Cortex of kidney (tissue), 1 donor: ENCODE results near the gene CATSPER1.
"Not testable (repeated sequence)": the region's sequence is repeated elsewhere in the genome, so short reads cannot be mapped to it uniquely, and the experiment has no call there.

ENCODE experiments used
- DNase-seq: peaks from one replicate; lab custom pipeline; 2025; lab: John Stamatoyannopoulos, UW

CATSPER1 gene

GRCh38 chr11:66051766-66052663, 25.7 kb upstream of the CATSPER1 start, which contains the start of gene SF3B2:
SF3B2 (plus strand) TSS chr11:66052364; CDS start chr11:66052385, 21 bp downstream.
- DNase-seq = peak; percentile 86

GRCh38 chr11:66051371-66051765, 25.1 kb upstream of the CATSPER1 start:
- no peak for DNase-seq

- no peak for DNase-seq
Measured at GRCh38 chr11:66050581-66051231, 24.4 kb upstream of the CATSPER1 start.

DNA sequence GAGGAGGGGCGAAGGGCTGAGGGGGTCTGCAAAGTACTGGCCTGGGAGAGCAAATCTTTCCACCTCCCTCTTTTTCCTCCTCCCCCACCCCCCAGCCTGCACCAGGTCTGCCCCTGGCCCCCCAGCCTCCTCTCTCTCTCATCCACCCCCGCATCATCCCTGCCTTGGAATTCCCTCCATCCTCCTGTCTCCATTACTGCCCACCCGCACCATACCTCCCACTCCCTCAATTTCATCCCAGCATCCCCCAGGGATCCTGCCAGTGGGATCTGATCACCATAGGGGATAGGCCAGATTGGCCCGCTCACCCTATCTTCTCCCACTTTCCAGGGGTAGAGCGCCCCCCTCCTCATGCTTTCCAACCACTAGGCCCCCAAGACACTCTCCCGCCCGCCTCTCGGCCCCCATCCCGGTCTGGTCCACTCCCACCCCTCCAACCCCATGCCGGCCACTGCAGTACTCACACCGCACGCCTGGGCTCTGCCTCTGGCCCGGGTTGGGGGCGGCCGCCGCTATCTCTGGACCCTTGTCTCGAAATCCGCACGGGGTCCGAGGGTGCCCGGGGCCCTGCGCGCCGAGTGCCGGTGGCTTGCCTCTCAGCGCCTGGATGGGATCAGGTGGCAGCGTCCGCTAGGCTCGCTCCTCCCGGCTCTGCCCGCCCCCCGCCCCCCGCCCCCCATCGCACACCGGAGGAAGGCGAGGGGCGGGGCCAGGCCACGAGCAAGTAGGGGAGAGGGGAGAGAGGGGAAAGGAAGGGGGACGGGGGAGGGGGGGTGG, 22.5 kb upstream of the CATSPER1 start, which contains the start of gene GAL3ST3:
TSS of gene GAL3ST3 (minus strand) at position 615 of the 777 bp plus-strand sequence. CDS start 3,746 bp downstream, outside the sequence.
- no peak for DNase-seq

- no peak for DNase-seq
Measured at GRCh38 chr11:66047541-66048365, 21.5 kb upstream of the CATSPER1 start.

- no peak for DNase-seq
Measured at GRCh38 chr11:66046901-66047300, 20.6 kb upstream of the CATSPER1 start.

DNA sequence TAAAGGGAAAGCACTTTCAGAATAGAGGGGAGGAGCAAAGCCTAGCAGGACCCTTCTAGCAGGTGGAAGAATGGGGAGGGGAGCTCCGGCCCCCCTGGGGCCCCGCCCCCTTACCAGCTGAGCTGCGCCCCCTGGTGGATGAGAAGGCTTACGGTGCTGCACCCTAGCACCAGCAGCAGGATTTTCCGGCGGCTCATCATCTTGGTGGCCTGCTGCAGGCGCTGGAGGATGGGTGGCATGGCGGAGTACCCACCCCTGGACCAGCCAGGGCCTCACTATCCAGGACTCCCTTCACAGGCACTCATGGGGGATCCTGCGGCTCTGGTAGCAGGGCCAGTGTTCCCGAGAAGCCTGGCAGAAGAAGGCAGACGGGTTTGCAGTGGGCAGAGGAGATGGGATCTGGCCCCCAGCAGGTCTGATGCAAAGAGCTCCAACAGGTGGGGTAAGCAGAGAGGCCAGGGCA, 18.9 kb upstream of the CATSPER1 start:
- no peak for DNase-seq

DNA sequence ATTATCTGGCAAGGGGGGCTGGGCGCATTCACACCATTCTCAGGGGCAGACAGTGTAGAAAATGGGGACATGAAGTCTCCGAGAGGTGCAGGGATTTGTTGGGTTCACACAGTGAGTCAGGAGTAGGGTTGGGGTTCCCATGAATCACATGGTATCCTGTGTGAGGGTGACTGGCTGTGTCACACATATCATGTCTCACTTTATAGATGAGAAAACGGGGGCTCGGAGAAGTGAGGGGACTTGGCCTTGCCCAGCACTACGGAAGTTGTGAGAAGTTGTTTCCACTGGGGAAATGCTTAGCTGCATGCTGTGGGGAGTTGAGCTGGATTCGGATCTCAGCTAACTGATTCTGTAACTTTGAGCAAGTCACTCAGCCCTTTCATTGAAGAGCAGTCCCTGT, 18.5 kb upstream of the CATSPER1 start:
- DNase-seq = no peak

DNA sequence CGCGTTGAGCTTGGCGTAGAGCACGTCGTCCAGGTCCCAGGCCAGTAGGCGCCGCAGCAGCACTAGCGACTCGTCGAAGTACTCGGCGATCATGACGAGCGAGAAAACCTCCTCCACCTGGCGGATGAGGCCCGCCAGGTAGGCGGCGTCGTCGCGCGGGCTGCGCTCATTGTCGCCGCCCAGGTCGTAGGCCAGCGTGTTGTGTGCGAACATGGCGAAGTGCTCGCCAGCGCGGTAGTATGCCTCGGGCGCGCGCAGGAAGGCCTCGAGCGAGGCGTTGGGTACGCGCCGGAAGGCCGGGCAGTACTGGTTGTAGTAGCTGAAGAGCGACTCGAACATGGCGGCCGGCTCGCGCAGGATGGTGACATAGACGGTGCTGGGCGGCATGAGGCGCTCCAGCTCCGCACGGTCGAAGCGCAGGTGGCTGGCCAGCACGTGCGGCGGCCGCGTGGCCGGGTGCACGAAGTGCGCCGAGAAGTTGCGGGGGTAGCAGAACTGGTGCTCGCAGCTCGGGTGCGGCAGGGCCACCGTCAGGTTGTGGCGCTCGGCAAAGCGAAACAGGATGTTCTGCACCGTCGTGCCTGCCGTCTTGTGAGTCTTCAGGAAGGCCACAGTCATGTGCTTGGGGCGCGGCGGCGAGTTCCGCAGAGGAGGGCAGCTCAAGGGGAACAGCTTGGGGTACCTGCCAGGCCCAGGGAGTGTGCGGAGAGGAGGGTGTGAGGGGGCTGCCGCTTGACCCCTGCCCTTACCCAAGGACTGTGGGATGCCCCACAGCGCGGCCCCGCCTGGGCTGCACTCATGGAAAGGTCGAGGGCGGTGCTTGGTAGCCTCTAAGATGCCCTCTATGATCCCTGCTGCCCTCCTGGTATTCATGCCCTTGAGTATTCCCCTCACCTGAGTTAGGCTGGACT, 17.0 kb upstream of the CATSPER1 start:
- no peak for DNase-seq

DNA sequence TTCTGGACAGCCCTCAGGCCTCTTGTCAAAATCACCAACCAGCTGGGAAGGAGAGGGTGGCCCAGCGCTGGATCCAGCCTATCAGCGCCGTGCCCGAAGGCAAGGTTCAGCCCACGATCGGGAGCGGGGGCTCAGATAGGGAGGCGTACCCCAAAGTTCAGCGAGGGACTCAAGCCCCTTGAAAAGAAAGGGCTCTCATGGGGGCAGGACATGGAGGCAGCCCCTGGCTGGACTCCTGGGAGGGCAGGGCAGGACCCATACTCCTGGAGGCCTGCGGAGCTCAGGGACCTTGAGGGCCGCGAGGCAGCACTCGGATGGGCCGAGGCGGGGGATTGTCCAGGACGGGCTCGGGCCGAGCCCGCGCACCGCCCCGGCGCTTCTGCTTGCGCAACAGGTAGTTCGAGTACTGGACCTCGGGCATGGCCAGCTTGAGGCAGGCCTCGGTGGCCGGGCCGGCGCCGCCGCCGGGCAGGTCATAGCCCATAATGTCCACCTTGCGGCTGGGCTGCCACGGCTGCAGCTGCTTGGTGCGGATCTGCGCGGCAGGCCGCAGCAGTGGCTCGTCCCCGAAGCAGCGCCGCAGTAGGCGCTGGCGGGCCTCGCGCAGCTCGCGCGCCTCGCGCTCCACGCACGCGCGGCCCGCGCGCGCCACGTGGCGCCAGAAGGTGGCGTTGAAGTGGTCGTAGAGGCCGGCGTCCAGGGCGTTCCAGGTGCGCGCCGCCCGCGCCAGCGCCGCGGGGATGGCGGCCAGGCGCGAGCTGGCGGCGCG, 16.1 kb upstream of the CATSPER1 start:
- no peak for DNase-seq

DNA sequence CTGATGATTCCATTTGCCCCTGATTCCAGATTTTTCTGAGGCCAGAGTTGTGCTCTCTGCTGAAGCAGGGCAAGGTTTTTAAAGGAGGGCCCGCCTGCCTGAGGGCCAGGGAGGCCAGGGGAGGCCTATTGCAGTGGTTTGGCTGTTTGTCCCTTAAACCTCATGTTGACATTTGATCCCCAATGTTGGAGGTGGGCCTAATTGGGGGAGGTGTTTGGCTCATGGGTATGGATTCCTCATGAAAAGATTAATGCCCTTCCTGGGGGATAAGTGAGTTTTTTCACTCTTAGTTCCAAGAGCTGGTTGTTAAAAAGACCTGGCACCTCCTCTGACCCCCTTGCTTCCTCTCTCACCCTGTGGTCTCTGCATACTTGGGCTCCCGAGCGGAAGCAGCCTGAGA, 13.5 kb upstream of the CATSPER1 start:
- no peak for DNase-seq

- no peak for DNase-seq
Measured at GRCh38 chr11:66037327-66037726, 11.0 kb upstream of the CATSPER1 start.

GRCh38 chr11:66036334-66036710, 10.0 kb upstream of the CATSPER1 start:
- no peak for DNase-seq

GRCh38 chr11:66035653-66036333, 9.5 kb upstream of the CATSPER1 start:
- no peak for DNase-seq

DNA sequence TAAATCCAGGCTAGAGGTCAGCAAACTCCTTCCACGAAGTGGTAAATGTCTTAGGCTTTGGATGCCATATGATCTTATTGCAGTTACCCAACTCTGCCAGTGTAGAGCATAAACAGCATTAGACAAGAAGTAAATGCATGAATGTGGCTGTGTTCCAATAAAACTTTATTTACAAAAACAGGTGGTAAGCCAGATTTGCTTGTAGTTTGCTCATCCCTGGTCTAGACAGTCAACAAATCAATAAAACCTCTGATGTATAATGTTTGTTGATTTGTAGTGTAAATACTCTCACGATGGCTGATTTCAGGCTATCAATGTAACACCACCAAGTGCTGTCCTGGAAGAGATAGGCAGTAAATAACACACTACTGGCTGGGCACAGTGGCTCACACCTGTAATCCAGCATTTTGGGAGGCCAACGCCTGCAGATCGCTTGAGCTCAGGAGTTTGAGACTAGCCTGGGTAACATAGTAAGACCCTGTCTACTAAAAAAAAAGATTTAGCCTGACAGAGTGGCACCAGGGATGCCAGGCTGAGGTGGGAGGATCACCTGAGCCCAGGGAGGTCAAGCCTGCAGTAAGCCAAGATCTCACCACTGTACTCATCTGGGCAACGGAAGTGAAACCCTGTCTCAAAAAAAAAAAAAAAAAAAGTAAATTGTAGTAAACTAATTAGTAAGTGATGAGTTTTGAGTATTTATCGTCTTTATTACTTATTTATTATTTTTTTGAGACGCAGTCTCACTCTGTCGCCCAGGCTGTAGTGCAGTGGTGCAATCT, 6.9 kb upstream of the CATSPER1 start:
- DNase-seq = no peak

DNA sequence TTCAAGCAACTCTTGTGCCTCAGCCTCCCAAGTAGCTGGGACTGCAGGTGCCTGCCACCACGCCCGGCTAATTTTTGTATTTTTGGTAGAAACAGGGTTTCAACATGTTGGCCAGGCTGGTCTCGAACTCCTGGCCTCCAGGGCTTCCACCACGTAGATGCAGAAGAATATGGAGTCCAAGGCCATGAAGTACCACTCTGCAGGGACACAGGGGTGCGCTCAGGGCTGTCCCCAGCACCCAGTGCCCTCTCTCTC, 3.2 kb downstream of the CATSPER1 start:
- DNase-seq = not testable (repeated sequence)

DNA sequence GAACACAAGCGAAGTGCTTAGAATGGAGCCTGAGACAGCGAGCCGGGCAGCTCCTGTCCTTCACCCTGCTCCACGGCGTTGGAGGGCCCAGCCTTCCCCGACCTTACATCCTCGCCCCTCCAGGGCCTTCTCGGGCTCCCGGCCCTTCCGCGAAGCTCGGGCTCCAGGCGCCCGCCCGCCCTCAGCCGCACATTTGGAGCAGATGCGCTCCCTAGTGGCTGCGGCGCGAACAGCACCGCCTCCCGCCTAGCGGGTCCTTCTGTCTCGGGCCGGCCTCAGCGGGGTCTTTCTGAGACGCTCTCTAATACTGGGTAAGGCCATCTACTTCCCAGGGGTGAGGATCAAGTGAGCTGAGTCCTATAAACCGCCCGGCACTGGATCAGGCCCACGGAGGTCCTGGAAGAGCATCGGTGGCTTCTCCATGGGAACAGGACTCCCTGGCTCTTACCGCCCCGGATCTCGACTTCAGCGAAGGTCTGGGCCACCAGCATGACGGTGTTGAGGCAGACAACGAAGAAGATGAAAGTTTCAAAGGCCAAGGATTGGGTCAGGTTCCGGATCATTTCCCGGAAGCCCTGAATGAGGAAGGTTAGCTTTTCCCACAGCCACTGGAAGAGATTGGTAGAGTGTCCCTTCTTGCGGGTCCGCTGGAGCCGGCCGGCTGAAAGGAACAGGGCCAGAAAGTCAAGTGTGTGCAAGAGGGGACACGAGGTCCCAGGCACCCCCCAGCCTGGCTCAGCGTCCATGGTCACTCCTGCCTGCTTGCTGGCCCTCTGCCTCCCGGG, 3.7 kb downstream of the CATSPER1 start:
- no peak for DNase-seq
